Subcutaneous adipose tissue (tissue), 4 donors: ENCODE results near the gene NBEAL2. TPM values are rescaled to one million over a fixed set of nuclear protein-coding genes. Genes with fewer than 3 reads are reported as not detected.

ENCODE experiments used
- CTCF ChIP-seq: fragments of 450-650 bp; IDR thresholded peaks from one replicate; pipeline ENCODE4 v1.5.1; 2016; ENCODE audit warnings: low read depth, mild to moderate bottlenecking, control low read depth, antibody characterized with exemption, moderate library complexity
- total RNA-seq, 4 donors: library from RNA; depleted of rRNA; stranded (reverse); fragments of >200 nt; gene quantifications; one replicate each; pipeline ENCODE4 v1.1.0, GENCODE V29; 2016

NBEAL2 gene
- total RNA-seq, 4 donors from 2014 or later = 13.4 to 62.2 (median 23.6) TPM

DNA sequence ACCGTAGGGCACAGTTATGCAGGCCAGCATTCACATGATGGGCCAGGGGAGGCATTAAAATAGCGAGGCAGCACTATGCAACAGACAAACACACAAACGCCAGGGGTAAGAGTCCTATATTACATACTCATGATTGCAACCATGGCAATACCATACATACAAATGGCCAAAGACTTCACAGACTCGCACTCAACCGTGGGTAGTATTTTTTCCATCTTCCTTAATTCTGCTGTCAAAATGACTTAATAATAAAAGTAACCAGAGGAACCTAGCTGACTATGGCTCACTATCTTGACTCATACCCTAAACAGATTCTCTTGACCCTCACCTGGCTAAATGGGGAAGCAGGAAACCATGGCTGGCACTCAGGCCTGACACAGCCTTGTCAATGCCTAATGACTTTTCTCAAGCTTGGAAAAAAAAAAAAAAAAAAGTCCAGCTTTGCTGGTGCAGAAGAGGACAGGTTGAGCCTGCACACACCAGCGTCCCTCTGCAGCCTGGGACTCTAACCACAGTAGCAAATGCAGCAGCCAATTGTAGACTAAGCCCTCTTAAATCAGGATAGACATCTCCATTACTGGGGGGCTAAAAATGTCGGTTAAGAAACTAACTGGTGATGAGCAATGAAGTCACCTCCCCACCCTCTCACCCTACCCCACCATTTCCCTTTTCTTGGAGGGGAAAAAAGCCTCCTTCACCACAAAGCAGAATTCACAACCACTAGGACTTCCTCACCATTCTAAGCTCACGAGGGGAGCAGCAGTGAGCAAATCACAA lies 26.0 kb upstream of the NBEAL2 start:
- no peak for TF ChIP-seq CTCF

DNA sequence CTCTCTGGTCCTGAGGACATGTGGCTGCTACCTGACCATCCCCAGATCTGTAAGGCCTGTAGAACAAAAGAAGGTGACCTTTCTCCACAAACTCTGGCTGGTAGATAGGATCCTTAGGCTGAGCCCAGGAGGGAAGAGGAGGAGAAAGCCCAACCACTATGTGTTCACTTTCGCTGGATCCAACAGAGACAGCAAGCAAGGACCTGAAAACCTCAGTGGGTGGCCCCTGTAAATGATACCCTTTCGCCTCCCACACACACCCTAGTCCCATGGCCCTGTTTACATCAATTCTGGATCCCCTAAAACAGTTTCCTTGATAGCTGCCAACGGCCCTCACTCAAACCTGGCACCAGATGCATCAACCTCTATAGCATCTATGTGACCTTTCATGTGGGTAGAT lies 25.3 kb upstream of the NBEAL2 start:
- no peak for TF ChIP-seq CTCF

DNA sequence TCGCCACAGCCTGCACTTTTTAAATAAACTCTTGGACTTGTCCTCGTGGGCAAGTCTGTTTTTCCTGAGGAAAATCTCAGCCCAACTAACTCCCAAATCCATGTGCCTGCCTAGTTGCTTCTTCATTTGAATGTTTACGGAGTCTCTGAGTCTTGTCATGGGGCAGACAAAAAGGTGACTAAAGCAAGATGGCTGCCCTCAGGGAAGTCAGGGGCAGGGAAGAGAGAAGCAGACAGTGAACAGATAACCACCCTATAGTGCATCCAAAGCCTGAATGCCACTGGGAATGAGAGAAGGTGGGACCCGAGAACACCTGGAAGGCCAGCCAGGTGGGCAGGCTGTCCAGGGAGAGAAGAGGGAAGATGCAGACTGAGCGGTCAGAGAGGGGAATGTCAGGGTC lies 24.3 kb upstream of the NBEAL2 start:
- TF ChIP-seq CTCF = no peak

DNA sequence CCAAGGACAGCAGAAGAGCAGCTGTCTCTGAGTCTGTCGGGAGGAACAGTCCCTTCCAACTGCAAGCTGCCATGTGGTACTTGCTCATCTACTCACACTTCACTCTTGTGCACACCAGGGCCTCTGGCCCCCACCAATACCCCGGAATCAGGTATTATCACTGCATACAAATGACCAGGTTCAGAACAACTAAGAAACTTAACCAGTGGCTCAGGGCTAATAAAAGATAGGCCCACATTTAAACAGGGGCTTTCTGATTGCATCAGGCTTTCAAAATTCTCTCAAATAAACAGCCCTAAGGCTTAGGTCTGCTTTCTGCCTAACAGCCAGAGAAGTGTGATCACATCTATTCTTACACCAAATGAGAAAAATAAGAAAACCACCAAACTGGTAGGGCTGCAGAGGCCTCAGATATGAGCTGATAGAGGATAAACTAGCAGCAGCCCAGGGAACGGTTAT lies 23.6 kb upstream of the NBEAL2 start:
- TF ChIP-seq CTCF = no peak

GRCh38 chr3:46957092-46957820 lies 22.2 kb upstream of the NBEAL2 start:
- no peak for TF ChIP-seq CTCF

- TF ChIP-seq CTCF = no peak
These were observed 20.9 kb upstream of the NBEAL2 start for GRCh38 chr3:46958467-46959160.

GRCh38 chr3:46959161-46959511 lies 20.3 kb upstream of the NBEAL2 start:
- no peak for TF ChIP-seq CTCF
